SK-N-MC (cell line): ENCODE results near the gene B3GALNT2.

ENCODE experiments used
- DNase-seq: peaks from one replicate; pipeline ENCODE4 v3.0.0-alpha.2; 2011; ENCODE audit warnings: low read depth, low spot score
- H3K27ac ChIP-seq: fragments of 200-600 bp; sonication (generic); 2 replicates; pipeline ENCODE4 v1.5.1; 2016; ENCODE audit warnings: mixed run types
- H3K36me3 ChIP-seq: fragments of 200-600 bp; sonication (generic); 2 replicates; pipeline ENCODE4 v1.6.1; 2017; ENCODE audit warnings: antibody characterized with exemption, low read length, mixed read lengths; ENCODE audit not compliant: insufficient read depth
- H3K4me3 ChIP-seq: fragments of 200-600 bp; sonication (generic); 2 replicates; pipeline ENCODE4 v1.5.1; 2016
- H3K9ac ChIP-seq: fragments of 200-600 bp; sonication (generic); 2 replicates; pipeline ENCODE4 v1.8.0; 2017; ENCODE audit warnings: mixed run types, mixed read lengths; ENCODE audit not compliant: insufficient read length
- H3K9me3 ChIP-seq: fragments of 200-600 bp; sonication (generic); 2 replicates; pipeline ENCODE4 v1.6.1; 2017; ENCODE audit warnings: low read depth, mild to moderate bottlenecking, antibody characterized with exemption, low read length, moderate library complexity, mixed read lengths
- EZH2 ChIP-seq: fragments of 200-600 bp; sonication (generic); IDR thresholded peaks from one replicate; pipeline ENCODE4 v1.6.1; 2017; ENCODE audit warnings: antibody characterized with exemption
- FOXP2 ChIP-seq: optimal IDR thresholded peaks from 2 replicates; pipeline ENCODE3; 2011; ENCODE audit warnings: mild to moderate bottlenecking, moderate library complexity; ENCODE audit not compliant: insufficient read depth; ENCODE audit errors: extremely low read length, control extremely low read depth
- POLR2AphosphoS5 ChIP-seq: IDR thresholded peaks from 2 replicates; pipeline ENCODE4 v1.6.1; 2012; ENCODE audit warnings: mild to moderate bottlenecking, low read depth, low read length, borderline replicate concordance

B3GALNT2 gene

DNA sequence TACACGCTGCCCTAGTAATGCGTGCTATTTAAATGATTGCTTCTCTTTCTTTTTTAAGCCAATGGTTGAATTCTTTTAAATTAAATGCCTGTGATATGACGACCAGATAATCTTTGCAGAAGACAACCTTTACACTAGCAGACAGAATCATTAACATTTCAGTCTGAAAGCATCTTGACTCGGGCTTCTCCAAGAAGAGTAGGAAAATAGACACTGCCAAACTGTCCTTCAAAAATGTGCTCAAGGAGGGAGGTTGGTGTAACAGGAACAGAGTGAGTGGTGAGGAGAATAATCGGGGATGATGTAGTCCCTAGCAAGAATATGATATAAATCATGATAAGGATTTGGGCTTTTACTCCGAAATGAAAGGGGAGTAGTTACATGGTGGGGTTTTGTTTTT lies 6.6 kb upstream of the B3GALNT2 start:
- no peaks in the 10 kb centered on the region for H3K36me3 ChIP-seq

DNA sequence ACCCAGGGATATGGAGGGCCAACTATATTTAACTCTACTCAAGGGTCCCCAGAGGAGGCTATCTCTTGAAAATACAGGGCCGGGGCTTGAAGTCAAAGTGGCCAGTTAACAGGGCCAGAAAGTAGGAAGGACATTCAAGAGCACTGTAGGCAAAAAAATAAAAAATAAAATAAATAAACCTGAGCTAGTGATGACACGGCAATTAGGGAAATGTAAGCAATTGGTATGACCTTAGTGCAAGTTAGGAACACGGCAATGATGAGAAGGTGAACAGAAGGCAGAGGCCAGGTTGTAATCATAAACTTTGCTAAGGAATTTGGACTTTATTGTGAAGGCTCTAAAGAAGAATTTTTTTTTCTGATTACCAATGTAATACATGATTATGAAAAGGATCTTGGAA lies 3.4 kb upstream of the B3GALNT2 start:
- no peak overlapping the region for H3K9ac ChIP-seq
- H3K36me3 ChIP-seq, result no peaks in the 10 kb centered on the region
- H3K27ac ChIP-seq, result no peak overlapping the region
- DNase-seq, result no peak
- TF ChIP-seq POLR2AphosphoS5, result no peak
- no peak for TF ChIP-seq EZH2
- TF ChIP-seq FOXP2, result no peak
- no peak overlapping the region for H3K4me3 ChIP-seq
- no peaks in the 10 kb centered on the region for H3K9me3 ChIP-seq

More for the DNA sequence above, 6.6 kb upstream of the B3GALNT2 start:
- no peak overlapping the region for H3K9ac ChIP-seq
- no peaks in the 10 kb centered on the region for H3K9me3 ChIP-seq
- no peak for TF ChIP-seq EZH2
- TF ChIP-seq POLR2AphosphoS5, result no peak
- no peak for TF ChIP-seq FOXP2
- no peak for DNase-seq
- no peak overlapping the region for H3K27ac ChIP-seq
- no peak overlapping the region for H3K4me3 ChIP-seq

DNA sequence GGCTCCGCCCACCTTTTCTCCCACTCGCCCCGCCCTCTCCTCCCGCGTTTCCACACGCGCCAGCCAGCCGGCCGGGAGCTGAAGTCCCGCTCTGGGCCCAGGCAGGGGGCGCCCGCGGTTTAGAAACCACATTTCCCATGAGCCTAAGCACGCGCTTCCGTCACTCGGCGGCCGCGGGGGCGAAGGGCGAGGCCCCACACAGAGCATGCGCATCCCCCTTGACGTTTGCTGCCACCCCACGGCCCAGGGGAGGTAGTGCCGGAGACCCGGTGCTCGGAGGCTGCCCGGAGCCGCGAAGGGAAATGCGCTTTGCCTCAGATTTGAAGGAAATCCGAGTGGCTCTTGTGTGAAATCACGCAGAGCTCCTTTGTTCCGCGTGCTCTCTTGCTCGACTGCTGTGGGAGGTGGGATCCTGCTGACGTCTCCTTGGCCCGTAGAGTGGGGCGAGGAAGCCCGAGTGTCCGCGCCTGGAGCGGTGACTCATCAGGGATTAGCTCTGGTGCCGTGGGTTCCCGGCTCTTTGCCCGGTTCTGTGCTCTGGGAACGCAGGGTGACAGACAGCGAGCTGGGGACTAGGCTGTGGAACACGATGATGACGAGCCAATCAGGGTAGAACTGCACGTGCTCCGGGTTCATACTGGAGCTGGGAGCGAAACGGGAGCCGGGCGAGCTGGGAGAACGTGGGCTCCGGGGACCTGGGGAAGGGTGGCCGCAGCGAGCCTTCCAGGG lies 406 bp upstream of the B3GALNT2 start:
- peak overlapping the region; percentile 86 for H3K4me3 ChIP-seq
- no peaks in the 10 kb centered on the region for H3K9me3 ChIP-seq
- H3K27ac ChIP-seq, result peak overlapping the region; percentile 98
- peak overlapping the region; percentile 93 for H3K9ac ChIP-seq
- peak; percentile 93 for DNase-seq
- no peaks in the 10 kb centered on the region for H3K36me3 ChIP-seq
- peak; percentile 84 for TF ChIP-seq POLR2AphosphoS5
- TF ChIP-seq FOXP2, result peak; percentile 2
- no peak for TF ChIP-seq EZH2

DNA sequence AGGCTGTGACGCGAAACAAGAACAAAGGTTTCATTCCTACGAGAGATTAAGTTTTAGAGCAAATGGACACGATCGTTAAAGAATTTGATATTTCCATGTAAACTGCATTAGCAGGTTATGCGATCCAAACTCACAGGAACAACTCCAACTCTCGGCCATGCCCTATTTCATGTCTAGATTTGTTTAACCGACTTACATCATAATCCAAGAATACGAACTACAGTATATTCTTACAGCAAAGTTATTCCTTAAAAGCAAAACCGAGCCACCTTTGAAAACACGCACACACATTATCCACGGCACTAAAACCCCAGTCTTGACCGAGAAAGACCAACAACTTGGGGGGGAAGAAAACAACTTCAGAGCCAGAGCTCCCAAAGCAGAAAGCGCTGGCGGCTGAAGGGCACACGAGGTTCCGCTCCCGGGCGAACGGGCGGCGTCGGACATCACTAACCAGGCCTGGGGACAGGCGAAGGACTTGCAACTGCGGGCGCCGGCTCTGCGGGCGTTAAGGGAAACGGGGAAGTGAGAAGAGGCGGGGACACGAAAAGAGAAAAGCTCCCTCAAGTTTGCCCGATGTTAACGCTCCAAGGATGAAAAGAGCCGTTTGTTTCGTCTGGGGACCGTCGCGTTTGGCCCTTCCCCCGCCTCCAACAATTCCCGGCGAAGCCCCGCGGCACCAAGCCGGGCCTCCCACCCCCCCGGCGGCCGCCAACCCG lies 690 bp downstream of the B3GALNT2 start:
- no peak for TF ChIP-seq FOXP2
- no peak for TF ChIP-seq POLR2AphosphoS5
- no peak for TF ChIP-seq EZH2
- H3K36me3 ChIP-seq, result no peaks in the 10 kb centered on the region
- peak overlapping the region; percentile 86 for H3K4me3 ChIP-seq
- H3K9ac ChIP-seq, result peak overlapping the region; percentile 77
- no peak overlapping the region for H3K27ac ChIP-seq
- DNase-seq, result peak; percentile 8
- H3K9me3 ChIP-seq, result no peaks in the 10 kb centered on the region

DNA sequence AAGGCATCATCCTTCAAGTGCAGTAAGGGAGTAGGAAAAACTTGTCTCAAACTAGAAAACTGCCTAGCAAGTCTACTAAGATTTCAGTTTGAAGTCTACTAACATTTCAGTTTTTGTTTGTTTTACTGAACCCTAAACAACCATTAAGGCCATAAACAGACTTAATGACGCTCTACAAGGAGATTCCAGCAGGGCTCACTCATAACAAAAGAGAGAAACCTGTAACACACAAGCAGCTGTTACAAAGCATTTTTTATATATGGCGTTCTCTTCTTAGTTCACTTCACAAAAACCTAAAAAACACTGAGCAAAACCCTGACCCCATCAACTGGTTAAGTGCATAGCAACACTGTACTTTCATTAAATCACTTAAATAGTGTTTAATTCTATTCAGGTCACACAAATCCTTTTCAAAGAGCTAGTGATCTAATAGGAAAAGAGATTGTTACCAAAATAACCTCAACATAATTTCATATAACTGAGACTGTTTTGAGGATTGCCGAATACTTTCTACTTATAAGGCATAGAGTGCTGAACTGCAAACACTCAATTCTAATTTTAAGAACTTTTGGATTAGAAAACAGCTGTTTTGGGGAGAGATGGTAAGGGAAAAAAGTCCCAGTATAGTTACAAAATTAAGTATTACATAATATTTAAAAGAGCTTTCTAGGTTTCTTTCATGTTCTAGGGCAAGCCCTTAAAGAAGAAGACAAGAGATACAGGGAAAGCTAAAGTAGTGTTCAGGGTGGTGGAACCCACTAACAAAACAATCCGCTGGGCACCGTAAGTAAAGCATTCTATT lies 1.4 kb downstream of the B3GALNT2 start:
- no peak overlapping the region for H3K27ac ChIP-seq
- TF ChIP-seq FOXP2 (no peak), POLR2AphosphoS5 (no peak)
- H3K4me3 ChIP-seq, result peak overlapping the region; percentile 86
- DNase-seq, result no peak
- H3K9me3 ChIP-seq, result no peaks in the 10 kb centered on the region
- no peaks in the 10 kb centered on the region for H3K36me3 ChIP-seq
- H3K9ac ChIP-seq, result peak overlapping the region; percentile 77

DNA sequence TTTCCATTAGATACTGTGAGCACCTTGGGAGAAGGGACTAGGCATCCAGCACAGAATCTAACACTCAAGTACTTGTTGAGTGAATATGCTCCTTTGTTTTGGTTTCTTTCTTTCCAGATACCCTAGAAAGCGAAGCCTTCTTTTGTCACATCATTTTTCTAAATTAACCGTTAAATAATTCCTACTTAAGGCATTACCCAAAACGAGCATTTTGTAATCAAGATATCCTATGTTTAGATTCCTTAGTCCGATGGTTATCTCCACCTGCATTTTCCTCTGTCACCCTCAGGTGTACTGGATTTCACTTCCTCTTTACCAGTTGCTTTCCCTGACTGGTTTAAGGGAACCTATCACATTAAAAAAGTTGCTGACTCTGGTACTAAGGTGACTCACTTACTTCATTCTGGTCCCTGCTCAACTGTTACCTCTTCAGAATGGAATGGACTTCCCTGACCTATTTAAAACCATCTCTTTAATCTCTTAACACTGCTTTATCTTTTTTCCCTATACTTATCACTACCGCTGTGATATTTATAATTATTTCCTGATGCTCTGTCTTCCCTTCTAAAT lies 3.2 kb downstream of the B3GALNT2 start:
- H3K9me3 ChIP-seq, result no peaks in the 10 kb centered on the region
- no peak for TF ChIP-seq FOXP2
- no peak for TF ChIP-seq POLR2AphosphoS5
- no peak for TF ChIP-seq EZH2
- H3K4me3 ChIP-seq, result no peak overlapping the region
- DNase-seq, result no peak
- H3K36me3 ChIP-seq, result no peaks in the 10 kb centered on the region
- no peak overlapping the region for H3K9ac ChIP-seq
- H3K27ac ChIP-seq, result no peak overlapping the region

DNA sequence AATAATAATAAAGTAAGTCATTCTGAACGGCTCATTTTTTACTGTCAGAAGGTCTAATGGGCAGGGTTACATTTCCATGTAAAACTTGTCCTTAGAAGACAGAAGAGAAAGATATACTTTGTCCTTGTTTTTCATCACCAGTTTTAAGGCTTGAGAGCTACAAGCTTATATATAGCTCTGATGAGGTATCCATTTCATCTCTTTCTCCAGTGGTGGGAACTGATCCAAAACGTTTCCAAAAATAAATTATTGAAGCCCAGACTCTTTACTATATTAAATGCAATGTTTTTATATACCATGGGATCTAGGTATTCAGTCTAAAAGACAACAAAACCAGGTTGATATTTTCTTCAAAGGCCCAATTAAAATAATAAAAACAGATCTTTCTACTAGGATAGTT lies 8.7 kb downstream of the B3GALNT2 start:
- peaks cover 44% of the 10 kb centered on the region for H3K36me3 ChIP-seq
- H3K9me3 ChIP-seq, result no peaks in the 10 kb centered on the region
- no peak for DNase-seq
- H3K4me3 ChIP-seq, result no peak overlapping the region
- H3K27ac ChIP-seq, result no peak overlapping the region
- no peak for TF ChIP-seq POLR2AphosphoS5
- no peak overlapping the region for H3K9ac ChIP-seq

DNA sequence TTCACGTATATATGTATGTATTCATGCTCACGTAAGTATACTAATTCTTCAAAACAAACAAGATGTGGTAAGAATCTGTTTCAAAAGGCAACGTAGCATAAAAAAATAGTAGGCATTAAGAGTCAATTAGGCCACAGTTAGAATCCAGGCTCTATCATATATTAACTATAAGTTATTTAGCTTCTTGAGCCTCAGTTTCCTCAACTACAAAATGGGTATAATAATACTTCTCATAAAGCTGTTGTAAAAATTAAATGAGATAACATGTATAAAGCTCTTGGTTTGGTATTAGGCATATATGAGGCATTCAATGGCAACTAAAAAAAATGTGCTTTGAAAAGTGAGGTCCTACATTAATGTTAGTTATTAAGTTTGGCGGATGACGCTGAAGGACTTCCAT lies 9.2 kb downstream of the B3GALNT2 start:
- no peak for DNase-seq
- peaks cover 44% of the 10 kb centered on the region for H3K36me3 ChIP-seq
- no peak overlapping the region for H3K4me3 ChIP-seq
- no peak overlapping the region for H3K9ac ChIP-seq
- H3K9me3 ChIP-seq, result no peaks in the 10 kb centered on the region
- TF ChIP-seq POLR2AphosphoS5 (no peak), FOXP2 (no peak), EZH2 (no peak)
- no peak overlapping the region for H3K27ac ChIP-seq
